Neural progenitor cell (in vitro differentiated cells): ENCODE data around the gene HUWE1.

ENCODE experiments used
- CTCF ChIP-seq: fragments of 200-600 bp; sonication (generic); IDR thresholded peaks from 2 replicates; pipeline ENCODE4 v1.5.1; 2017; ENCODE audit warnings: antibody characterized with exemption, mild to moderate bottlenecking
- EZH2 ChIP-seq: fragments of 200-600 bp; sonication (generic); IDR thresholded peaks from 2 replicates; pipeline ENCODE4 v1.6.1; 2017; ENCODE audit warnings: antibody characterized with exemption, mild to moderate bottlenecking, moderate library complexity
- EZH2phosphoT487 ChIP-seq: fragments of 200-600 bp; sonication (generic); IDR thresholded peaks from 2 replicates; pipeline ENCODE4 v1.6.1; 2017; ENCODE audit warnings: antibody characterized with exemption

GRCh38 chrX:53616946-53617345, 69.6 kb downstream of the HUWE1 start:
- TF ChIP-seq CTCF (no peak), EZH2 (no peak), EZH2phosphoT487 (no peak)
